ENCODE data around the gene TMEM9B. TPM values are rescaled to one million over a fixed set of nuclear protein-coding genes. Genes with fewer than 3 reads are reported as not detected.

TMEM9B gene
- total and polyA plus RNA-seq, 11 donors: 38.8 to 79.5 (median 46.5) TPM

GRCh38 chr11:8948886-8949285 is 15.4 kb downstream of the TMEM9B start:
- Histone ChIP-seq H3K9me3 (no peaks in the 10 kb centered on the region), H3K4me3 (no peak overlapping the region), H3K4me1 (no peaks in the 10 kb centered on the region), H3K27ac (no peak overlapping the region), H3K27me3 (no peaks in the 10 kb centered on the region), H3K36me3 (peaks cover 0 to 78% (median 64%) of the 10 kb centered on the region in 9 donors)
- no peak for TF ChIP-seq POLR2A (IDR thresholded peaks at IDR 0.05)
- no peak for TF ChIP-seq CTCF (IDR thresholded peaks at IDR 0.05)
- intact Hi-C loops (cut with DNase I): loop anchor here in 1 of 10 donors (10.0 kb wide), 1 partner anchor 714 kb away; no protein-coding TSS in a partner anchor
- DNase-seq (no peak), ATAC-seq (no peak)
- whole genome bisulfite sequencing, 4 donors: 66 to 70% (median 66%) methylated on average over 3 of the region's 3 CpGs

GRCh38 chr11:8947230-8947943 is 16.9 kb downstream of the TMEM9B start:
- Histone ChIP-seq H3K27me3 (no peaks in the 10 kb centered on the region), H3K36me3 (peaks cover 0 to 63% (median 49%) of the 10 kb centered on the region in 9 donors), H3K4me3 (no peak overlapping the region), H3K27ac (no peak overlapping the region), H3K4me1 (no peaks in the 10 kb centered on the region), H3K9me3 (no peaks in the 10 kb centered on the region)
- TF ChIP-seq POLR2A (IDR thresholded peaks at IDR 0.05) (no peak), CTCF (IDR thresholded peaks at IDR 0.05) (no peak)
- WGBS, 4 donors: 76 to 83% (median 81%) methylated on average over 4 of the region's 4 CpGs
- intact Hi-C loops (cut with DNase I): loop anchor here in 1 of 10 donors (10.0 kb wide), 1 partner anchor 713 kb away; no protein-coding TSS in a partner anchor
- ATAC-seq (no peak), DNase-seq (no peak)

DNA sequence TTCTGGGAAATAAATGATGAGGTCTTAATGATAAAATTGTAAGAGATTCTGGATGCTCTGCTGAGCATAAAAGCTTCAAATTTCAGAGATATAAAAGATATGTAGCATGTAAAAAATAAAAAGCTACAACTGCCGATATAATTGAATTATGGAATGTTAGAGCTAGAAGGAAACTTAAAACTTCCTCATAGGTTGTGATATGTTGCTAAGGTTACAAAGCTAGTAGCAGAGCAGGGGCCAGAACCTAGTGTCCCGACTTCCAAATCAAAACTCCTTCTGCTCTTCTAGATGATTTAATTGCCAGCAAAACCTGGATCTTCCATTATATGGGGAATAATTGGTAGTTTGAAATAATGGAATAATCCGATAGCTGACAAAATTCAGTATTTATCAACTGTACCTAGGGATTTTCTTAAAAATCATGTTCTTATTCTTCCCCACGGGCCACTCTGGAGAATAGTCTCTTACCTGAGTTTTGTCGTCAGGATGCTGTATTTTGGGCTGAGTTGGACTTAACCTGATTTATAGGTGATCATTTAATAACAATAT is 21.6 kb downstream of the TMEM9B start, which contains the start of gene ASCL3:
Gene ASCL3 (minus strand): TSS at position 499 of the 549 bp plus-strand sequence. CDS start 4,855 bp downstream, outside the sequence.
- no peak within 1 kb of the TSS for H3K27ac ChIP-seq
- H3K4me3 ChIP-seq: no peak within 1 kb of the TSS
- DNase-seq: no peak
- H3K27me3 ChIP-seq: no peaks in the 10 kb centered on the region
- H3K4me1 ChIP-seq: no peaks in the 10 kb centered on the region
- ATAC-seq: no peak
- peaks cover 0 to 15% (median 5%) of the 10 kb centered on the region in 9 donors for H3K36me3 ChIP-seq
- TF ChIP-seq POLR2A (IDR thresholded peaks at IDR 0.05) (no peak), CTCF (IDR thresholded peaks at IDR 0.05) (no peak)
- no peaks in the 10 kb centered on the region for H3K9me3 ChIP-seq
- 74 to 87% (median 76%) methylated on average over 5 of the region's 5 CpGs for WGBS, 4 donors
- intact Hi-C loops (cut with DNase I): loop anchor here in 1 of 10 donors (10.0 kb wide), 1 partner anchor 708 kb away; no protein-coding TSS in a partner anchor
